HepG2 (cell line): ENCODE data around the gene AP4S1. TPM values are rescaled to one million over a fixed set of nuclear protein-coding genes. Genes with fewer than 3 reads are reported as not detected.

Source experiments
- ARID3A ChIP-seq: IDR thresholded peaks from 2 replicates; pipeline ENCODE4 v1.6.1; 2012; ENCODE audit warnings: low read depth, low read length, improper control_type of control experiment
- CC2D1A ChIP-seq: sonication (generic); formaldehyde crosslinking; IDR thresholded peaks from 2 replicates; pipeline ENCODE4 v1.8.1; 2023; ENCODE audit warnings: mild to moderate bottlenecking, missing genetic modification reagents
- DNMT3B ChIP-seq: conservative IDR thresholded peaks from 2 replicates; pipeline ENCODE4 v1.6.1; 2016; ENCODE audit warnings: missing biosample characterization, control low read depth
- HMG20A ChIP-seq: IDR thresholded peaks from 2 replicates; pipeline ENCODE4 v1.6.1; 2016; ENCODE audit warnings: borderline replicate concordance
- JUN ChIP-seq: sonication (generic); formaldehyde crosslinking; IDR thresholded peaks from 2 replicates; pipeline ENCODE4 v1.4.0; 2020; ENCODE audit warnings: mild to moderate bottlenecking, missing genetic modification reagents
- KDM1A ChIP-seq: IDR thresholded peaks from 2 replicates; pipeline ENCODE4 v1.6.1; 2016; ENCODE audit warnings: missing compliant biosample characterization
- KDM5B ChIP-seq: sonication (generic); formaldehyde crosslinking; IDR thresholded peaks from 2 replicates; pipeline ENCODE4 v1.4.0; 2020; ENCODE audit warnings: missing genetic modification reagents, mild to moderate bottlenecking, borderline replicate concordance
- SMARCC2 ChIP-seq: fragments of 450-650 bp; IDR thresholded peaks from 2 replicates; pipeline ENCODE4 v1.6.1; 2017; ENCODE audit warnings: antibody characterized with exemption, mild to moderate bottlenecking
- SNAPC2 ChIP-seq: sonication (generic); formaldehyde crosslinking; IDR thresholded peaks from 2 replicates; pipeline ENCODE4 v1.8.1; 2022; ENCODE audit warnings: mild to moderate bottlenecking, missing genetic modification reagents
- TBP ChIP-seq: sonication (generic); formaldehyde crosslinking; IDR thresholded peaks from 2 replicates; pipeline ENCODE4 v1.5.0; 2020; ENCODE audit warnings: missing genetic modification reagents
- ZFAT ChIP-seq: sonication (generic); formaldehyde crosslinking; conservative IDR thresholded peaks from 2 replicates; pipeline ENCODE4 v1.8.1; 2023; ENCODE audit warnings: missing genetic modification reagents, inconsistent platforms
- ZKSCAN1 ChIP-seq: fragments of 150-350 bp; IDR thresholded peaks from 2 replicates; pipeline ENCODE4 v1.6.1; 2014; ENCODE audit warnings: low read length
- ZNF558 ChIP-seq: sonication (generic); formaldehyde crosslinking; IDR thresholded peaks from 2 replicates; pipeline ENCODE4 v1.9.0; 2022; ENCODE audit warnings: mild to moderate bottlenecking, missing genetic modification reagents, borderline replicate concordance
- ZNF598 ChIP-seq: sonication (generic); formaldehyde crosslinking; IDR thresholded peaks from 2 replicates; pipeline ENCODE4 v1.5.1; 2020; ENCODE audit warnings: mild to moderate bottlenecking, missing genetic modification reagents, borderline replicate concordance
- ZNF652 ChIP-seq: IDR thresholded peaks from 2 replicates; pipeline ENCODE4 v1.6.1; 2016; ENCODE audit warnings: low read depth, borderline replicate concordance
- ZNF766 ChIP-seq: sonication (generic); formaldehyde crosslinking; IDR thresholded peaks from 2 replicates; pipeline ENCODE4 v1.5.0; 2020; ENCODE audit warnings: missing genetic modification reagents, borderline replicate concordance
- ZNF773 ChIP-seq: sonication (generic); formaldehyde crosslinking; IDR thresholded peaks from 2 replicates; pipeline ENCODE4 v1.4.0; 2020; ENCODE audit warnings: missing genetic modification reagents, borderline replicate concordance
- ZNF792 ChIP-seq: IDR thresholded peaks from 2 replicates; pipeline ENCODE4 v1.6.1; 2016
- ZNF883 ChIP-seq: sonication (generic); formaldehyde crosslinking; IDR thresholded peaks from 2 replicates; pipeline ENCODE4 v1.5.1; 2020; ENCODE audit warnings: mild to moderate bottlenecking, missing genetic modification reagents; ENCODE audit errors: not compliant biosample characterization
- polyA plus RNA-seq, 8 experiments: library from polyadenylated mRNA; depleted of rRNA in 3 of 8; stranded (reverse) in 7 of 8; unstranded in 1 of 8; fragments of >200 nt; fragmentation: Illumina TruSeq in 4 of 8; extraction: Trizol in 4 of 8; gene quantifications; 2 replicates each; pipeline versions ENCODE4 v1.2.1 to v1.2.3, GENCODE V29; 2011 to 2016; ENCODE audit warnings: low read depth in 4 of 8, missing spikeins in 1 of 8, mixed read lengths in 1 of 8; ENCODE audit not compliant: insufficient read depth in 1 of 8
- total RNA-seq, 5 experiments: library from RNA; depleted of rRNA; stranded (reverse); fragments of >200 nt; fragmentation: Illumina TruSeq; extraction: Trizol; gene quantifications; 2 replicates each; pipeline ENCODE4 v1.2.3, GENCODE V29; 2016; ENCODE audit warnings: low read depth in 1 of 5
- TF ChIP-seq, protein P1 (sequence below): IDR thresholded peaks from 2 replicates; pipeline ENCODE4 v1.6.1; 2016
- TF ChIP-seq, protein P2 (sequence below), 2 experiments: sonication (generic) in 1 of 2; formaldehyde crosslinking in 1 of 2; IDR thresholded peaks; 2 replicates each; pipeline versions ENCODE4 v1.4.0 to v1.6.1; 2016 to 2020; ENCODE audit warnings: borderline replicate concordance in 1 of 2, low read depth in 1 of 2, mild to moderate bottlenecking in 1 of 2, missing genetic modification reagents in 1 of 2

Gene AP4S1
- total and polyA plus RNA-seq, 2 of the 13 experiments (the other 11 are each of a cell fraction or from before 2014, with no cell fraction given): 3.9 to 21.1 TPM

DNA sequence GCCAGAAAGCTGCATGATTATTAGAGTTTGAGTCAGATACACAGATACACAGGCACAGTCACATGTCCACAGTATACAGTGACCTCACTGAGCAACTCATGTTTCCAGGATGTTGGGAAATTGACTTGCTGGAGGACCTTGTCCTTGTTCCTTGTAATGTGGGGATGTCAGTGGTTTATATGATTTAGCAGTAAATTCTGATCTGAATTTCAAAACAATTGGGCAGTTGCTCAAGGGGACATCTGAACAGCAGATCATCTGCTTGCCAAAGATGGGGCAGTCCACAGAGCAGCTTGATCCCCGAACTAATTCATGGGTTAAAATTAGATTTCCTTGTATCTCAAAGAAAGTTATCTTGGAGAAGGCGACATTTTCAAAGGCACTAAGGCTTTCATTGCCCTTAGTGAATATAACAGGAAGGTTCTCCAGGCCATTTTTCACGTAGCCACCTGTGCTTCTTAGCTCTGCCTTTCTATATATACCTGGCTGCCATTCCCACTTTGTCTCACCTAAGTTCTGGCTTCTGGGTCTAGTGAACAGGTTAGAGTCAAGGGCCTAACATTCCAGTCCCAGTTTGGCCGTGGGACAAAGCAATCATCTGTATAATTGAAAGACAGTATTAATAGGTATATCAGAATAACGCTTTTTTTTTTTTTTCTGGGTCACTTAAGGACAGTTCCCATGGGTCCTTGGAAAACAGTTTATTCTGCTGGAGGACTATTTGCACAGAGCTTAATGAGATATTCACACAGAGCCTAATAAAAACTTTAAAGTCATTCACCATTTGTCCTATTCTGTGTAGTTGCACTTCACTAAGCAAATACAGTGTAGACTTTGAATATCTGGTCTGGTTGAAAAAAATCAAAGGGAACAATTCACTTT, 65.7 kb downstream of the AP4S1 start (continued):
- TF ChIP-seq ZNF773 (CRISPR knock-in tag): no peak
- TF ChIP-seq ZNF883 (CRISPR knock-in tag): no peak
- peak; percentile 13; the same call in 1 of the 2 replicates for TF ChIP-seq ZNF652
- TF ChIP-seq CC2D1A: 0 out of 2 replicates have a peak, but pooled peaks have one; percentile 14
- TF ChIP-seq, protein P1, sequence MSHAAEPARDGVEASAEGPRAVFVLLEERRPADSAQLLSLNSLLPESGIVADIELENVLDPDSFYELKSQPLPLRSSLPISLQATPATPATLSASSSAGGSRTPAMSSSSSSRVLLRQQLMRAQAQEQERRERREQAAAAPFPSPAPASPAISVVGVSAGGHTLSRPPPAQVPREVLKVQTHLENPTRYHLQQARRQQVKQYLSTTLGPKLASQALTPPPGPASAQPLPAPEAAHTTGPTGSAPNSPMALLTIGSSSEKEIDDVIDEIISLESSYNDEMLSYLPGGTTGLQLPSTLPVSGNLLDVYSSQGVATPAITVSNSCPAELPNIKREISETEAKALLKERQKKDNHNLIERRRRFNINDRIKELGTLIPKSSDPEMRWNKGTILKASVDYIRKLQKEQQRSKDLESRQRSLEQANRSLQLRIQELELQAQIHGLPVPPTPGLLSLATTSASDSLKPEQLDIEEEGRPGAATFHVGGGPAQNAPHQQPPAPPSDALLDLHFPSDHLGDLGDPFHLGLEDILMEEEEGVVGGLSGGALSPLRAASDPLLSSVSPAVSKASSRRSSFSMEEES (CRISPR knock-in tag): peak; percentile 98
- no peak for TF ChIP-seq ZFAT (CRISPR knock-in tag)
- 0 out of 2 replicates have a peak, but pooled peaks have one; percentile 66 for TF ChIP-seq ZNF766
- TF ChIP-seq HMG20A (CRISPR knock-in tag): no peak; the same call in 1 of the 2 replicates
- TF ChIP-seq SMARCC2: 0 out of 2 replicates have a peak, but pooled peaks have one; percentile 3
- TF ChIP-seq ZKSCAN1: no peak
- TF ChIP-seq ZNF558 (CRISPR knock-in tag): peak; percentile 43; the same call in 1 of the 2 replicates
- no peak; the same call in 1 of the 2 replicates for TF ChIP-seq ZNF792 (CRISPR knock-in tag)
- no peak for TF ChIP-seq KDM5B
- TF ChIP-seq SNAPC2 (CRISPR knock-in tag): peak; percentile 49; the same call in 1 of the 2 replicates
- TF ChIP-seq ZNF598 (CRISPR knock-in tag): no peak
- TF ChIP-seq, protein P2, sequence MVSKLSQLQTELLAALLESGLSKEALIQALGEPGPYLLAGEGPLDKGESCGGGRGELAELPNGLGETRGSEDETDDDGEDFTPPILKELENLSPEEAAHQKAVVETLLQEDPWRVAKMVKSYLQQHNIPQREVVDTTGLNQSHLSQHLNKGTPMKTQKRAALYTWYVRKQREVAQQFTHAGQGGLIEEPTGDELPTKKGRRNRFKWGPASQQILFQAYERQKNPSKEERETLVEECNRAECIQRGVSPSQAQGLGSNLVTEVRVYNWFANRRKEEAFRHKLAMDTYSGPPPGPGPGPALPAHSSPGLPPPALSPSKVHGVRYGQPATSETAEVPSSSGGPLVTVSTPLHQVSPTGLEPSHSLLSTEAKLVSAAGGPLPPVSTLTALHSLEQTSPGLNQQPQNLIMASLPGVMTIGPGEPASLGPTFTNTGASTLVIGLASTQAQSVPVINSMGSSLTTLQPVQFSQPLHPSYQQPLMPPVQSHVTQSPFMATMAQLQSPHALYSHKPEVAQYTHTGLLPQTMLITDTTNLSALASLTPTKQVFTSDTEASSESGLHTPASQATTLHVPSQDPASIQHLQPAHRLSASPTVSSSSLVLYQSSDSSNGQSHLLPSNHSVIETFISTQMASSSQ (IDR thresholded peaks at IDR 0.05; ENCODE audit: low read depth): 0 out of 2 replicates have a peak, but pooled peaks have one; percentile 27
- TF ChIP-seq, protein P2 (CRISPR knock-in tag; IDR thresholded peaks at IDR 0.05; ENCODE audit: borderline replicate concordance): peak; percentile 74
- no peak for TF ChIP-seq KDM1A
- TF ChIP-seq TBP (CRISPR knock-in tag): peak; percentile 74; the same call in 1 of the 2 replicates
- TF ChIP-seq ARID3A: peak; percentile 97
- no peak for TF ChIP-seq DNMT3B
- TF ChIP-seq JUN (CRISPR knock-in tag): peak; percentile 96
